ACC112 (cell line): ENCODE measurements around the gene NCKIPSD.

ENCODE experiments used
- H2AFZ ChIP-seq: fragments of 200-600 bp; sonication (generic); one replicate; pipeline ENCODE4 v1.6.0; 2017; ENCODE audit warnings: antibody characterized with exemption, low read length; ENCODE audit not compliant: unreplicated experiment
- H3K27ac ChIP-seq: fragments of 200-600 bp; sonication (generic); 2 replicates; pipeline ENCODE4 v1.5.1; 2014; ENCODE audit warnings: low read depth, mild to moderate bottlenecking, antibody characterized with exemption, low read length, moderate library complexity
- H3K27me3 ChIP-seq: fragments of 200-600 bp; sonication (generic); 2 replicates; pipeline ENCODE4 v1.6.1; 2014; ENCODE audit warnings: mild to moderate bottlenecking, antibody characterized with exemption, low read length, moderate library complexity, mixed read lengths; ENCODE audit not compliant: insufficient read depth
- H3K36me3 ChIP-seq: fragments of 200-600 bp; sonication (generic); 2 replicates; pipeline ENCODE4 v1.6.1; 2016; ENCODE audit warnings: mild to moderate bottlenecking, antibody characterized with exemption, low read length, moderate library complexity, mixed read lengths; ENCODE audit not compliant: insufficient read depth
- H3K4me1 ChIP-seq: fragments of 200-600 bp; sonication (generic); one replicate; pipeline ENCODE4 v1.6.1; 2016; ENCODE audit warnings: low read length, mixed read lengths; ENCODE audit not compliant: insufficient read depth, unreplicated experiment, control insufficient read depth
- H3K4me3 ChIP-seq: fragments of 200-600 bp; sonication (generic); 2 replicates; pipeline ENCODE4 v1.5.1; 2014; ENCODE audit warnings: mild to moderate bottlenecking, low read depth, low read length
- H3K79me2 ChIP-seq: fragments of 200-600 bp; sonication (generic); one replicate; pipeline ENCODE4 v1.6.0; 2016; ENCODE audit warnings: low read length; ENCODE audit not compliant: control insufficient read depth, unreplicated experiment, insufficient read depth

NCKIPSD gene

GRCh38 chr3:48678566-48679380 lies 6.9 kb downstream of the NCKIPSD start:
- H3K27ac ChIP-seq, result no peak overlapping the region
- H3K79me2 ChIP-seq, result peaks cover 7% of the 10 kb centered on the region
- H3K4me3 ChIP-seq, result no peak overlapping the region
- H3K36me3 ChIP-seq, result peaks cover 16% of the 10 kb centered on the region; the same call in 1 of the 2 replicates
- H3K27me3 ChIP-seq, result no peaks in the 10 kb centered on the region
- H2AFZ ChIP-seq, result no peak overlapping the region
- peaks cover 13% of the 10 kb centered on the region for H3K4me1 ChIP-seq

DNA sequence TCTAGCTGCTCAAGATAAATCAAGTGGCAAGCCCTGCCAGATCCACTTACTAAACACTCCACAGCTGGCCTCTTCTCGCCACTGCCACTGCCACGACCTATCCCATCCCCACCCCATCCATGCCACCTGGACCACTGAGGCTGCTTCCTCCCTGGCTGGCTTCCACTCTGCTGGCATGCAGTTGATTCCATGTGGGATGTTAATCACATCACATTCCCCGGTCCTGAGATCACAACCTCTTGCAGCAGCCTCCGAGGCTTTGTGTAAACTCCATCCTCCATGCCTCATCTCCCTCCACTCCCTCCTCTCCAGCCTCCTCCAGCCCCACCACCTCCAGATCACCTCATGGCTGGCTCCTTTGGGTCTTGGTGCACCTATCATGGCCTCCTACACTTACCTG lies 7.7 kb downstream of the NCKIPSD start:
- Histone ChIP-seq H3K27ac (no peak overlapping the region), H3K36me3 (peaks cover 16% of the 10 kb centered on the region; the same call in 1 of the 2 replicates), H3K4me3 (no peak overlapping the region), H3K27me3 (no peaks in the 10 kb centered on the region), H3K4me1 (peaks cover 6% of the 10 kb centered on the region), H2AFZ (no peak overlapping the region), H3K79me2 (peaks cover 2% of the 10 kb centered on the region)

GRCh38 chr3:48674505-48674904 lies 11.2 kb downstream of the NCKIPSD start:
- Histone ChIP-seq H3K27ac (no peak overlapping the region), H3K36me3 (peaks cover 5% of the 10 kb centered on the region; the same call in 1 of the 2 replicates), H3K27me3 (no peaks in the 10 kb centered on the region), H3K4me1 (no peaks in the 10 kb centered on the region), H3K4me3 (no peak overlapping the region), H3K79me2 (no peaks in the 10 kb centered on the region), H2AFZ (no peak overlapping the region)

DNA sequence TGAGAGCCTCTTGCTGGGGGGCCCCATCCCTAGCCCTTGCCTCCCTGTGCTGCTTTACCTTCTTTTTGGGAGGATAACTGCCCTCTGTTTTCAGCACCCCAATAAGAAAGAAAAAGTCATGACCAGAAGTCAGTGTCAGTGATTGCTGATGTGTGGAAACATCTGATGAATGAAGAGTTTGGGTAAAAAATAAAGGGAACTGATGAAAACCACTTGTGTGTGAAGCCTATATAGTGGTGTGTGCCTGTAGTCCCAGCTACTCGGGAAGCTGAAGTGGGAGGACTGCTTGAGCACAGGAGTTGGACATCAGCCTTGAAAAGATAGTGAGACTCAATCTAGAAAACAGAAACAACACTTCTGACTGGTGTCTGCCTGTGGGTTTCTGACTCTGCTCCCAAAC lies 13.2 kb downstream of the NCKIPSD start:
- Histone ChIP-seq H3K4me3 (no peak overlapping the region), H3K36me3 (peaks cover 3% of the 10 kb centered on the region; the same call in 1 of the 2 replicates), H3K27me3 (no peaks in the 10 kb centered on the region), H3K4me1 (no peaks in the 10 kb centered on the region), H3K27ac (no peak overlapping the region), H2AFZ (no peak overlapping the region), H3K79me2 (no peaks in the 10 kb centered on the region)

- Histone ChIP-seq H3K4me1 (peaks cover 11% of the 10 kb centered on the region), H2AFZ (no peak overlapping the region), H3K4me3 (no peak overlapping the region), H3K27ac (no peak overlapping the region), H3K27me3 (no peaks in the 10 kb centered on the region), H3K79me2 (no peaks in the 10 kb centered on the region), H3K36me3 (0 out of 2 replicates have a peak, but pooled peaks cover 5% of the 10 kb centered on the region)
Measured at GRCh38 chr3:48664929-48665328, 20.8 kb downstream of the NCKIPSD start.

DNA sequence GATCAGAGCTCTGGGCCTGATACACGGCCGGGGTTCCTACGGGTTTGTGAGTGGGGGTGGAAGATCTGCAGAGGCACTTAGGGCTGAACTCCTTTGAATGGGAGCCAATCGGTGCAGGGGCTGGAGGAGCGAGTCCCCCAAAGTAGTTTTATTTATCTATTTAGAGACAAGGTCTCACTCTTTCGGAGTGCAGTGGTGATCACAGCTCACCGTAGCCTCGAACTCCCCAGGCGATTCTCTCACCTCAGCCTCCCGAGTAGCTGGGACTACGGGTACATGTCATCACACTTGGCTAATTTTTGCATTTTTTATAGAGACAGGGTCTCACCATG lies 21.4 kb downstream of the NCKIPSD start:
- Histone ChIP-seq H3K27ac (peak overlapping the region; percentile 97), H3K4me3 (peak overlapping the region; percentile 3; the same call in 1 of the 2 replicates), H3K36me3 (0 out of 2 replicates have a peak, but pooled peaks cover 7% of the 10 kb centered on the region), H2AFZ (no peak overlapping the region), H3K79me2 (no peaks in the 10 kb centered on the region), H3K27me3 (no peaks in the 10 kb centered on the region), H3K4me1 (peaks cover 11% of the 10 kb centered on the region)

- no peaks in the 10 kb centered on the region for H3K79me2 ChIP-seq
- H3K27ac ChIP-seq, result peak overlapping the region; percentile 97
- peaks cover 11% of the 10 kb centered on the region for H3K4me1 ChIP-seq
- peak overlapping the region; percentile 19 for H2AFZ ChIP-seq
- peak overlapping the region; percentile 89 for H3K4me3 ChIP-seq
- no peaks in the 10 kb centered on the region for H3K27me3 ChIP-seq
- H3K36me3 ChIP-seq, result peaks cover 13% of the 10 kb centered on the region; the same call in 1 of the 2 replicates
Measured at GRCh38 chr3:48663489-48664312, 22.0 kb downstream of the NCKIPSD start.

- H3K27me3 ChIP-seq, result no peaks in the 10 kb centered on the region
- peak within 1 kb of the TSS; percentile 97 for H3K27ac ChIP-seq
- H3K4me1 ChIP-seq, result peaks cover 11% of the 10 kb centered on the region
- H3K79me2 ChIP-seq, result no peaks in the 10 kb centered on the region
- peaks cover 13% of the 10 kb centered on the region; the same call in 1 of the 2 replicates for H3K36me3 ChIP-seq
- H3K4me3 ChIP-seq, result peak within 1 kb of the TSS; percentile 89
- H2AFZ ChIP-seq, result peak within 1 kb of the TSS; percentile 19
Measured at GRCh38 chr3:48662753-48663488, 22.8 kb downstream of the NCKIPSD start, which contains the start of gene CELSR3. CELSR3 (minus strand) TSS chr3:48662886; CDS start chr3:48662634, 252 bp downstream.

GRCh38 chr3:48662145-48662752 lies 23.5 kb downstream of the NCKIPSD start:
- peak overlapping the region; percentile 89 for H3K4me3 ChIP-seq
- H3K27ac ChIP-seq, result no peak overlapping the region
- H3K79me2 ChIP-seq, result no peaks in the 10 kb centered on the region
- H3K4me1 ChIP-seq, result peaks cover 11% of the 10 kb centered on the region
- peaks cover 13% of the 10 kb centered on the region; the same call in 1 of the 2 replicates for H3K36me3 ChIP-seq
- H2AFZ ChIP-seq, result no peak overlapping the region
- H3K27me3 ChIP-seq, result no peaks in the 10 kb centered on the region
